GM12878 (cell line): Measurements from ENCODE around the gene PDE11A.

Experiments used
- ATF2 ChIP-seq: IDR thresholded peaks from 2 replicates; pipeline ENCODE4 v1.6.1; 2012; ENCODE audit warnings: low read length, inconsistent platforms
- CTCF ChIP-seq, 3 experiments: IDR thresholded peaks in 2 of 3; conservative IDR thresholded peaks in 1 of 3; 2 replicates each; pipeline ENCODE4 v1.5.1; 2011; ENCODE audit warnings: low read depth in 3 of 3, low read length in 3 of 3, mild to moderate bottlenecking in 3 of 3, control low read depth in 2 of 3, moderate library complexity in 2 of 3, inconsistent platforms in 1 of 3, mixed read lengths in 1 of 3; ENCODE audit not compliant: control insufficient read depth in 2 of 3, insufficient read depth in 1 of 3; ENCODE audit errors: extremely low read depth in 1 of 3
- ESRRA ChIP-seq: IDR thresholded peaks from 2 replicates; pipeline ENCODE4 v1.6.1; 2012; ENCODE audit warnings: mild to moderate bottlenecking, low read length, improper control_type of control experiment
- EZH2 ChIP-seq: IDR thresholded peaks from 2 replicates; pipeline ENCODE4 v1.6.1; 2012; ENCODE audit warnings: low read depth, mild to moderate bottlenecking, control low read depth, inconsistent platforms, low read length, borderline replicate concordance; ENCODE audit not compliant: control insufficient read depth
- GABPA ChIP-seq: IDR thresholded peaks from 2 replicates; pipeline ENCODE4 v1.6.1; 2014; ENCODE audit warnings: antibody characterized with exemption, low read depth, mild to moderate bottlenecking, inconsistent platforms
- MXI1 ChIP-seq: fragments of 150-350 bp; IDR thresholded peaks from 2 replicates; pipeline ENCODE4 v1.6.1; 2011; ENCODE audit warnings: low read depth, mild to moderate bottlenecking, inconsistent platforms, low read length, improper control_type of control experiment
- NR2C1 ChIP-seq: fragments of 450-650 bp; IDR thresholded peaks from 2 replicates; pipeline ENCODE4 v1.6.1; 2017; ENCODE audit warnings: antibody characterized with exemption, mild to moderate bottlenecking, moderate library complexity
- POLR2AphosphoS5 ChIP-seq: IDR thresholded peaks from 2 replicates; pipeline ENCODE4 v1.6.1; 2011; ENCODE audit warnings: mild to moderate bottlenecking, low read length, inconsistent platforms
- RAD21 ChIP-seq: IDR thresholded peaks from 2 replicates; pipeline ENCODE4 v1.6.1; 2011; ENCODE audit warnings: mild to moderate bottlenecking, low read depth, low read length, moderate library complexity; ENCODE audit not compliant: insufficient read depth
- SREBF2 ChIP-seq: IDR thresholded peaks from 2 replicates; pipeline ENCODE4 v1.6.1; 2012; ENCODE audit warnings: mild to moderate bottlenecking, low read length
- ZBTB11 ChIP-seq: fragments of 450-650 bp; formaldehyde crosslinking; IDR thresholded peaks from 2 replicates; pipeline ENCODE4 v1.5.0; 2022; ENCODE audit warnings: mild to moderate bottlenecking, missing genetic modification characterization

GRCh38 chr2:177723235-177723634, 349.3 kb downstream of the PDE11A start:
- TF ChIP-seq GABPA (no peak), NR2C1 (no peak), ESRRA (no peak), RAD21 (no peak), ATF2 (no peak), EZH2 (no peak), CTCF (IDR thresholded peaks at IDR 0.05 in 2 of 3, conservative IDR thresholded peaks at IDR 0.05 in 1 of 3; ENCODE audit: control insufficient read depth in 2 of 3, extremely low read depth in 1 of 3, insufficient read depth in 1 of 3, low read depth in 3 of 3, low read length in 3 of 3) (no peak), POLR2AphosphoS5 (no peak), MXI1 (no peak), SREBF2 (no peak), ZBTB11 (no peak)
